Measurements from ENCODE around the gene USH2A. TPM values are rescaled to one million over a fixed set of nuclear protein-coding genes. Genes with fewer than 3 reads are reported as not detected.
"Not testable (repeated sequence)": the region's sequence is repeated elsewhere in the genome, so short reads cannot be mapped to it uniquely, and the experiment has no call there.

USH2A gene
- total and polyA plus RNA-seq, 4 experiments from 2014 or later = not detected

- DNase-seq; intact Hi-C loops (cut with micrococcal nuclease); H3K27me3 ChIP-seq (ENCODE audit: insufficient read depth, low read length); H3K27ac ChIP-seq (ENCODE audit: low read depth, low read length); H3K36me3 Mint-ChIP-seq; H3K4me1 Mint-ChIP-seq; H3K4me3 Mint-ChIP-seq; H3K4me1 ChIP-seq (ENCODE audit: insufficient read depth, low read length); H3K4me3 ChIP-seq (ENCODE audit: low read length in 2 of 2); CTCF ChIA-PET (ENCODE audit: partially characterized antibody); POLR2A ChIA-PET (ENCODE audit: partially characterized antibody); H3K36me3 ChIP-seq (ENCODE audit: insufficient read depth, low read length); H3K9me3 ChIP-seq (ENCODE audit: control insufficient read depth in 1 of 2, low read length in 2 of 2); H3K27me3 Mint-ChIP-seq; H3K27ac Mint-ChIP-seq: not testable (repeated sequence)
- peaks cover 0 to 18% (median 10%) of the 10 kb centered on the region in 8 donors for H3K9me3 Mint-ChIP-seq
These were observed 82.7 kb downstream of the USH2A start for GRCh38 chr1:216340542-216340941.

GRCh38 chr1:216332462-216332861, 90.8 kb downstream of the USH2A start:
- CTCF ChIA-PET (ENCODE audit: partially characterized antibody) = no interaction called here
- Mint-ChIP-seq H3K4me1 (no peaks in the 10 kb centered on the region), H3K9me3 (peaks cover 4 to 25% (median 11%) of the 10 kb centered on the region in 8 donors), H3K27me3 (no peaks in the 10 kb centered on the region), H3K27ac (no peak overlapping the region), H3K36me3 (no peaks in the 10 kb centered on the region), H3K4me3 (no peak overlapping the region)
- H3K27ac ChIP-seq (ENCODE audit: low read depth, low read length) = no peak overlapping the region
- peaks cover 0 to 3% of the 10 kb centered on the region in 2 donors for H3K9me3 ChIP-seq (ENCODE audit: control insufficient read depth in 1 of 2, low read length in 2 of 2)
- no peak overlapping the region for H3K4me3 ChIP-seq (ENCODE audit: low read length in 2 of 2)
- no peaks in the 10 kb centered on the region for H3K4me1 ChIP-seq (ENCODE audit: insufficient read depth, low read length)
- POLR2A ChIA-PET (ENCODE audit: partially characterized antibody) = no interaction called here
- intact Hi-C loops (cut with micrococcal nuclease) = no loop called here
- DNase-seq = no peak
- H3K27me3 ChIP-seq (ENCODE audit: insufficient read depth, low read length) = no peaks in the 10 kb centered on the region
- no peaks in the 10 kb centered on the region for H3K36me3 ChIP-seq (ENCODE audit: insufficient read depth, low read length)

GRCh38 chr1:216332003-216332402, 91.2 kb downstream of the USH2A start:
- H3K4me3 Mint-ChIP-seq = no peak overlapping the region
- H3K4me1 Mint-ChIP-seq = no peaks in the 10 kb centered on the region
- H3K36me3 ChIP-seq (ENCODE audit: insufficient read depth, low read length) = no peaks in the 10 kb centered on the region

GRCh38 chr1:216331211-216331610, 92.0 kb downstream of the USH2A start:
- peaks cover 4 to 25% (median 11%) of the 10 kb centered on the region in 8 donors for H3K9me3 Mint-ChIP-seq
- no peaks in the 10 kb centered on the region for H3K27me3 Mint-ChIP-seq
- no peaks in the 10 kb centered on the region for H3K4me1 Mint-ChIP-seq
- ChIA-PET POLR2A (ENCODE audit: partially characterized antibody) (no interaction called here), CTCF (ENCODE audit: partially characterized antibody) (no interaction called here)
- Histone ChIP-seq H3K4me1 (ENCODE audit: insufficient read depth, low read length) (no peaks in the 10 kb centered on the region), H3K9me3 (ENCODE audit: control insufficient read depth in 1 of 2, low read length in 2 of 2) (peaks cover 0 to 3% of the 10 kb centered on the region in 2 donors), H3K4me3 (ENCODE audit: low read length in 2 of 2) (no peak overlapping the region), H3K36me3 (ENCODE audit: insufficient read depth, low read length) (no peaks in the 10 kb centered on the region), H3K27ac (ENCODE audit: low read depth, low read length) (no peak overlapping the region), H3K27me3 (ENCODE audit: insufficient read depth, low read length) (no peaks in the 10 kb centered on the region)
- H3K4me3 Mint-ChIP-seq = no peak overlapping the region
- H3K36me3 Mint-ChIP-seq = no peaks in the 10 kb centered on the region
- no peak for DNase-seq
- no peak overlapping the region for H3K27ac Mint-ChIP-seq
- intact Hi-C loops (cut with micrococcal nuclease) = no loop called here

More at GRCh38 chr1:216332003-216332402, 91.2 kb downstream of the USH2A start:
- CTCF ChIA-PET (ENCODE audit: partially characterized antibody) = no interaction called here
- H3K27me3 ChIP-seq (ENCODE audit: insufficient read depth, low read length) = no peaks in the 10 kb centered on the region
- no peak overlapping the region for H3K4me3 ChIP-seq (ENCODE audit: low read length in 2 of 2)
- Mint-ChIP-seq H3K36me3 (no peaks in the 10 kb centered on the region), H3K27ac (no peak overlapping the region), H3K9me3 (peaks cover 4 to 25% (median 11%) of the 10 kb centered on the region in 8 donors), H3K27me3 (no peaks in the 10 kb centered on the region)
- H3K27ac ChIP-seq (ENCODE audit: low read depth, low read length) = no peak overlapping the region
- POLR2A ChIA-PET (ENCODE audit: partially characterized antibody) = no interaction called here
- intact Hi-C loops (cut with micrococcal nuclease) = no loop called here
- no peak for DNase-seq
- H3K4me1 ChIP-seq (ENCODE audit: insufficient read depth, low read length) = no peaks in the 10 kb centered on the region
- peaks cover 0 to 3% of the 10 kb centered on the region in 2 donors for H3K9me3 ChIP-seq (ENCODE audit: control insufficient read depth in 1 of 2, low read length in 2 of 2)

GRCh38 chr1:216330262-216330661, 93.0 kb downstream of the USH2A start:
- Histone ChIP-seq H3K9me3 (ENCODE audit: control insufficient read depth in 1 of 2, low read length in 2 of 2) (peaks cover 0 to 3% of the 10 kb centered on the region in 2 donors), H3K4me3 (ENCODE audit: low read length in 2 of 2) (no peak overlapping the region), H3K4me1 (ENCODE audit: insufficient read depth, low read length) (no peaks in the 10 kb centered on the region), H3K27ac (ENCODE audit: low read depth, low read length) (no peak overlapping the region), H3K27me3 (ENCODE audit: insufficient read depth, low read length) (no peaks in the 10 kb centered on the region), H3K36me3 (ENCODE audit: insufficient read depth, low read length) (no peaks in the 10 kb centered on the region)
- Mint-ChIP-seq H3K4me3 (no peak overlapping the region), H3K9me3 (peaks cover 4 to 24% (median 11%) of the 10 kb centered on the region in 8 donors), H3K36me3 (no peaks in the 10 kb centered on the region), H3K4me1 (no peaks in the 10 kb centered on the region), H3K27me3 (no peaks in the 10 kb centered on the region), H3K27ac (no peak overlapping the region)
- ChIA-PET CTCF (ENCODE audit: partially characterized antibody) (no interaction called here), POLR2A (ENCODE audit: partially characterized antibody) (no interaction called here)
- DNase-seq = no peak
- intact Hi-C loops (cut with micrococcal nuclease) = no loop called here

GRCh38 chr1:216325946-216326345, 97.3 kb downstream of the USH2A start:
- intact Hi-C loops (cut with micrococcal nuclease) = no loop called here
- no peak overlapping the region for H3K4me3 Mint-ChIP-seq
- Histone ChIP-seq H3K27me3 (ENCODE audit: insufficient read depth, low read length) (no peaks in the 10 kb centered on the region), H3K4me1 (ENCODE audit: insufficient read depth, low read length) (no peaks in the 10 kb centered on the region), H3K36me3 (ENCODE audit: insufficient read depth, low read length) (no peaks in the 10 kb centered on the region), H3K4me3 (ENCODE audit: low read length in 2 of 2) (no peak overlapping the region), H3K9me3 (ENCODE audit: control insufficient read depth in 1 of 2, low read length in 2 of 2) (no peaks in the 10 kb centered on the region), H3K27ac (ENCODE audit: low read depth, low read length) (no peak overlapping the region)
- H3K36me3 Mint-ChIP-seq = no peaks in the 10 kb centered on the region
- H3K27me3 Mint-ChIP-seq = no peaks in the 10 kb centered on the region
- CTCF ChIA-PET (ENCODE audit: partially characterized antibody) = no interaction called here
- no peak overlapping the region for H3K27ac Mint-ChIP-seq
- no peak for DNase-seq
- no peaks in the 10 kb centered on the region for H3K4me1 Mint-ChIP-seq
- POLR2A ChIA-PET (ENCODE audit: partially characterized antibody) = no interaction called here
- peaks cover 4 to 16% (median 9%) of the 10 kb centered on the region in 8 donors for H3K9me3 Mint-ChIP-seq

- CTCF ChIA-PET (ENCODE audit: partially characterized antibody) = no interaction called here
- Histone ChIP-seq H3K27me3 (ENCODE audit: insufficient read depth, low read length) (no peaks in the 10 kb centered on the region), H3K4me1 (ENCODE audit: insufficient read depth, low read length) (no peaks in the 10 kb centered on the region), H3K27ac (ENCODE audit: low read depth, low read length) (no peak overlapping the region), H3K36me3 (ENCODE audit: insufficient read depth, low read length) (no peaks in the 10 kb centered on the region), H3K9me3 (ENCODE audit: control insufficient read depth in 1 of 2, low read length in 2 of 2) (no peaks in the 10 kb centered on the region), H3K4me3 (ENCODE audit: low read length in 2 of 2) (no peak overlapping the region)
- Mint-ChIP-seq H3K4me3 (no peak overlapping the region), H3K27me3 (no peaks in the 10 kb centered on the region), H3K36me3 (no peaks in the 10 kb centered on the region), H3K4me1 (no peaks in the 10 kb centered on the region), H3K9me3 (peaks cover 2 to 13% (median 6%) of the 10 kb centered on the region in 8 donors), H3K27ac (no peak overlapping the region)
- intact Hi-C loops (cut with micrococcal nuclease) = no loop called here
- POLR2A ChIA-PET (ENCODE audit: partially characterized antibody) = no interaction called here
- no peak for DNase-seq
These were observed 97.9 kb downstream of the USH2A start for GRCh38 chr1:216325336-216325735.

GRCh38 chr1:216323344-216323743, 99.9 kb downstream of the USH2A start:
- no peaks in the 10 kb centered on the region for H3K36me3 Mint-ChIP-seq
- H3K4me1 ChIP-seq (ENCODE audit: insufficient read depth, low read length) = no peaks in the 10 kb centered on the region
- intact Hi-C loops (cut with micrococcal nuclease) = no loop called here
- no peaks in the 10 kb centered on the region for H3K27me3 ChIP-seq (ENCODE audit: insufficient read depth, low read length)
- no peaks in the 10 kb centered on the region for H3K27me3 Mint-ChIP-seq
- H3K27ac Mint-ChIP-seq = no peak overlapping the region
- no peak overlapping the region for H3K4me3 ChIP-seq (ENCODE audit: low read length in 2 of 2)
- POLR2A ChIA-PET (ENCODE audit: partially characterized antibody) = no interaction called here
- no peak for DNase-seq
- peaks cover 0 to 3% of the 10 kb centered on the region in 2 donors for H3K9me3 ChIP-seq (ENCODE audit: control insufficient read depth in 1 of 2, low read length in 2 of 2)
- peaks cover 0 to 11% (median 4%) of the 10 kb centered on the region in 8 donors for H3K9me3 Mint-ChIP-seq
- H3K4me1 Mint-ChIP-seq = no peaks in the 10 kb centered on the region
- H3K4me3 Mint-ChIP-seq = no peak overlapping the region
- H3K36me3 ChIP-seq (ENCODE audit: insufficient read depth, low read length) = no peaks in the 10 kb centered on the region
- CTCF ChIA-PET (ENCODE audit: partially characterized antibody) = no interaction called here
- no peak overlapping the region for H3K27ac ChIP-seq (ENCODE audit: low read depth, low read length)

Data from CD4-positive, alpha-beta memory T cell (primary cell).